A549 (cell line): Measurements from ENCODE around the gene BEND2.

Experiments
- CTCF ChIP-seq: fragments of >200 bp; sonication (Bioruptor Twin); formaldehyde crosslinking; IDR thresholded peaks from 3 replicates; pipeline ENCODE4 v1.5.1; 2016
- EP300 ChIP-seq, 2 experiments: fragments of >200 bp; sonication (Bioruptor Twin); formaldehyde crosslinking; IDR thresholded peaks; 2 replicates in 1 of 2; 3 replicates in 1 of 2; pipeline ENCODE4 v1.6.1; 2016 to 2017
- HDAC2 ChIP-seq: fragments of 200-600 bp; sonication (generic); IDR thresholded peaks from 2 replicates; pipeline ENCODE4 v1.6.1; 2016
- MAX ChIP-seq: IDR thresholded peaks from 2 replicates; pipeline ENCODE4 v1.6.1; 2012
- PBX3 ChIP-seq: IDR thresholded peaks from 2 replicates; pipeline ENCODE4 v1.6.1; 2012
- RAD21 ChIP-seq, 2 experiments: fragments of >200 bp in 1 of 2; sonication (Bioruptor Twin) in 1 of 2; formaldehyde crosslinking in 1 of 2; IDR thresholded peaks in 1 of 2; conservative IDR thresholded peaks in 1 of 2; 2 replicates in 1 of 2; 3 replicates in 1 of 2; pipeline ENCODE4 v1.6.1; 2012 to 2018; ENCODE audit warnings: inconsistent platforms in 1 of 2
- RFX5 ChIP-seq: fragments of 450-650 bp; IDR thresholded peaks from 2 replicates; pipeline ENCODE4 v1.7.1; 2014; ENCODE audit warnings: antibody characterized with exemption, mild to moderate bottlenecking, moderate library complexity

GRCh38 chrX:18160369-18160768 lies 60.3 kb downstream of the BEND2 start:
- TF ChIP-seq RFX5 (no peak), CTCF (no peak), MAX (no peak), EP300 (IDR thresholded peaks at IDR 0.05) (no peak), RAD21 (conservative IDR thresholded peaks at IDR 0.05 in 1 of 2, IDR thresholded peaks at IDR 0.05 in 1 of 2) (no peak), HDAC2 (no peak), PBX3 (no peak)
